Testis (tissue), 3 donors: ENCODE data around the gene BMP7. TPM values are rescaled to one million over a fixed set of nuclear protein-coding genes. Genes with fewer than 3 reads are reported as not detected.

Source experiments
- DNase-seq: peaks from one replicate; pipeline ENCODE4 v3.0.0-alpha.2; 2019
- H3K27ac ChIP-seq, 2 donors: fragments of 200-600 bp; sonication (generic); one replicate each; pipeline ENCODE4 v1.5.1; 2019
- H3K27me3 ChIP-seq: fragments of 200-600 bp; sonication (generic); one replicate; pipeline ENCODE4 v1.5.1; 2019
- H3K36me3 ChIP-seq: fragments of 200-600 bp; sonication (generic); one replicate; pipeline ENCODE4 v1.5.1; 2017; ENCODE audit warnings: low read depth; ENCODE audit errors: missing control alignments
- H3K4me1 ChIP-seq: fragments of 200-600 bp; sonication (generic); one replicate; pipeline ENCODE4 v1.5.1; 2019
- H3K4me3 ChIP-seq, 2 donors: fragments of 200-600 bp; sonication (generic); one replicate each; pipeline ENCODE4 v1.5.1; 2017 to 2019
- H3K9me3 ChIP-seq: fragments of 200-600 bp; sonication (generic); one replicate; pipeline ENCODE4 v1.5.1; 2017
- CTCF ChIP-seq, 3 experiments: fragments of 450-650 bp in 2 of 3; fragments of 200-600 bp in 1 of 3; sonication (generic) in 1 of 3; IDR thresholded peaks; one replicate each; pipeline ENCODE4 v1.5.1; 2016 to 2019; ENCODE audit warnings: antibody characterized with exemption in 3 of 3, mild to moderate bottlenecking in 2 of 3, moderate library complexity in 1 of 3
- POLR2A ChIP-seq: fragments of 450-650 bp; IDR thresholded peaks from one replicate; pipeline ENCODE4 v1.6.1; 2017; ENCODE audit warnings: antibody characterized with exemption, mild to moderate bottlenecking, moderate library complexity
- WGBS, 2 donors: methylation state at CpG; one replicate each; pipeline ENCODE4 v1.1.5; 2018; 5-methylcytosine and 5-hydroxymethylcytosine counted together
- intact Hi-C: fragments of 100-400 bp; cut with DNase I; formaldehyde crosslinking; loops from one replicate; pipeline ENCODE4 v1.15.1; 2023; ENCODE audit warnings: low total_unique reads
- polyA plus RNA-seq: library from polyadenylated mRNA; stranded (reverse); fragments of 350-450 nt; fragmentation: Illumina TruSeq; extraction: RNeasy Lipid Tissue Mini Kit (QIAGEN cat#74804); gene quantifications from one replicate; pipeline ENCODE4 v1.2.3, GENCODE V29; 2014; ENCODE audit warnings: low read depth, low replicate concordance; ENCODE audit not compliant: insufficient read depth
- total RNA-seq, 2 donors: library from RNA; depleted of rRNA; stranded (reverse); fragments of >200 nt; gene quantifications; one replicate each; pipeline ENCODE4 v1.2.3, GENCODE V29; 2016

The BMP7 gene
- total and polyA plus RNA-seq, 3 donors from 2014 or later = 2.4 to 7.1 (median 3.3) TPM

GRCh38 chr20:57259938-57260921 is 6.2 kb downstream of the BMP7 start:
- Histone ChIP-seq H3K27me3 (no peaks in the 10 kb centered on the region), H3K9me3 (no peaks in the 10 kb centered on the region), H3K27ac (no peak overlapping the region), H3K36me3 (no peaks in the 10 kb centered on the region), H3K4me1 (no peaks in the 10 kb centered on the region), H3K4me3 (no peak overlapping the region)
- intact Hi-C loops = no loop called here
- TF ChIP-seq POLR2A (no peak), CTCF (IDR thresholded peaks at IDR 0.05) (no peak)
- 56 to 70% methylated on average over 23 of the region's 23 CpGs for WGBS, 2 donors
- no peak for DNase-seq

- no peak for DNase-seq
- H3K27ac ChIP-seq = no peak overlapping the region
These were observed 7.1 kb downstream of the BMP7 start for GRCh38 chr20:57259121-57259937.

GRCh38 chr20:57257701-57258453 is 8.6 kb downstream of the BMP7 start:
- H3K27me3 ChIP-seq = no peaks in the 10 kb centered on the region
- intact Hi-C loops = no loop called here

More at GRCh38 chr20:57259121-57259937, 7.1 kb downstream of the BMP7 start:
- Histone ChIP-seq H3K27me3 (no peaks in the 10 kb centered on the region), H3K36me3 (no peaks in the 10 kb centered on the region), H3K9me3 (no peaks in the 10 kb centered on the region), H3K4me1 (no peaks in the 10 kb centered on the region), H3K4me3 (no peak overlapping the region)
- WGBS, 2 donors = 41 to 62% methylated on average over 21 of the region's 21 CpGs
- TF ChIP-seq POLR2A (no peak), CTCF (IDR thresholded peaks at IDR 0.05) (no peak)
- intact Hi-C loops = no loop called here

DNA sequence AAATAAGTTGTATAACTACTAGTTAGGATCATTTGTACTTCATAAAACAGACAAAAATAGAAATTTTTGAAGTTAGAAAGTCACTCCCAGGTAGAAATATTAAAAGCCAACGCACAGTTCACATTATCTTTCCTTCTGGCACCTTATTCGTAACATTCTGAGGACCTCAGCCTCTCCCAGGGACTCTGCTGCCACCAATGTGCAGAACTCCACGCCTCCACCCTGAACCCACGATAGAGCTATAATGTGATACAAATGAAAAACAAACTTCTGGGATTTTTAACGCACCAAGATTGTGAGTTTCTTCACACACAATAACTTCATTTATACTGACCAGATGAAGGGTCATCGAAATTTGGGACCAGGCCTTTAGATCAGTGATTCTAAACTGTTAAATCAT is 9.5 kb downstream of the BMP7 start:
- Histone ChIP-seq H3K36me3 (no peaks in the 10 kb centered on the region), H3K4me1 (no peaks in the 10 kb centered on the region), H3K27ac (no peak overlapping the region), H3K4me3 (no peak overlapping the region), H3K27me3 (no peaks in the 10 kb centered on the region), H3K9me3 (no peaks in the 10 kb centered on the region)
- DNase-seq = no peak
- intact Hi-C loops = no loop called here
- TF ChIP-seq POLR2A (no peak), CTCF (IDR thresholded peaks at IDR 0.05) (no peak)
- 90 to 93% methylated on average over 6 of the region's 6 CpGs for WGBS, 2 donors

More at GRCh38 chr20:57257701-57258453, 8.6 kb downstream of the BMP7 start:
- TF ChIP-seq POLR2A = no peak
- WGBS, 2 donors = 67 to 72% methylated on average over 9 of the region's 9 CpGs
- DNase-seq = no peak
- H3K4me3 ChIP-seq = no peak overlapping the region
- H3K9me3 ChIP-seq = no peaks in the 10 kb centered on the region
- no peaks in the 10 kb centered on the region for H3K36me3 ChIP-seq
- no peak overlapping the region for H3K27ac ChIP-seq
- H3K4me1 ChIP-seq = no peaks in the 10 kb centered on the region
